Effector memory CD4-positive, alpha-beta T cell (primary cell): ENCODE results near the gene CRYGN.

Experiments used
- DNase-seq, 3 donors: peaks; one replicate each; pipeline ENCODE4 v3.0.0-alpha.2; 2020
- H3K27ac ChIP-seq: 2 replicates; pipeline ENCODE4 v1.7.0; 2013; ENCODE audit warnings: mild to moderate bottlenecking, low read length, moderate library complexity; ENCODE audit not compliant: insufficient read depth, poor library complexity, severe bottlenecking
- H3K27me3 ChIP-seq: replicated peaks from 2 replicates; pipeline ENCODE4 v1.7.0; 2013; ENCODE audit warnings: mild to moderate bottlenecking, low read length; ENCODE audit not compliant: insufficient read depth, control insufficient read depth, poor library complexity, severe bottlenecking
- H3K36me3 ChIP-seq: 2 replicates; pipeline ENCODE4 v1.7.0; 2013; ENCODE audit warnings: mild to moderate bottlenecking, low read length, moderate library complexity; ENCODE audit not compliant: control insufficient read depth, insufficient read depth
- H3K4me1 ChIP-seq: 2 replicates; pipeline ENCODE4 v1.7.0; 2013; ENCODE audit warnings: low read length, mild to moderate bottlenecking; ENCODE audit not compliant: control insufficient read depth, insufficient read depth, poor library complexity, severe bottlenecking
- H3K4me3 ChIP-seq: 2 replicates; pipeline ENCODE4 v1.7.0; 2013; ENCODE audit warnings: low read length, low read depth, mild to moderate bottlenecking; ENCODE audit not compliant: insufficient read depth, poor library complexity, severe bottlenecking
- H3K9me3 ChIP-seq: 2 replicates; pipeline ENCODE4 v1.7.0; 2013; ENCODE audit warnings: mild to moderate bottlenecking, low read length, moderate library complexity; ENCODE audit not compliant: control insufficient read depth

The CRYGN gene

GRCh38 chr7:151440799-151441445, 981 bp upstream of the CRYGN start:
- H3K27me3 ChIP-seq: no peaks in the 10 kb centered on the region
- no peaks in the 10 kb centered on the region for H3K36me3 ChIP-seq
- DNase-seq: no peak
- peak overlapping the region; percentile 41 for H3K27ac ChIP-seq
- H3K4me1 ChIP-seq: peaks cover 27% of the 10 kb centered on the region
- H3K9me3 ChIP-seq: no peaks in the 10 kb centered on the region
- H3K4me3 ChIP-seq: no peak overlapping the region

- Histone ChIP-seq H3K9me3 (no peaks in the 10 kb centered on the region), H3K27ac (no peak overlapping the region), H3K4me3 (no peak overlapping the region), H3K27me3 (no peaks in the 10 kb centered on the region), H3K4me1 (peaks cover 29% of the 10 kb centered on the region), H3K36me3 (no peaks in the 10 kb centered on the region)
- DNase-seq: no peak
Measured at GRCh38 chr7:151438864-151439601, 908 bp downstream of the CRYGN start.

- H3K27ac ChIP-seq: no peak overlapping the region
- H3K36me3 ChIP-seq: no peaks in the 10 kb centered on the region
- H3K4me1 ChIP-seq: peaks cover 39% of the 10 kb centered on the region
- no peaks in the 10 kb centered on the region for H3K27me3 ChIP-seq
- H3K4me3 ChIP-seq: no peak overlapping the region
- DNase-seq: no peak
- no peaks in the 10 kb centered on the region for H3K9me3 ChIP-seq
Measured at GRCh38 chr7:151437866-151438516, 1.9 kb downstream of the CRYGN start.

GRCh38 chr7:151437159-151437553, 2.8 kb downstream of the CRYGN start:
- H3K9me3 ChIP-seq: no peaks in the 10 kb centered on the region
- H3K27me3 ChIP-seq: no peaks in the 10 kb centered on the region
- no peak overlapping the region for H3K4me3 ChIP-seq
- no peak for DNase-seq
- H3K36me3 ChIP-seq: no peaks in the 10 kb centered on the region
- peaks cover 48% of the 10 kb centered on the region for H3K4me1 ChIP-seq
- H3K27ac ChIP-seq: no peak overlapping the region

- H3K27me3 ChIP-seq: no peaks in the 10 kb centered on the region
- H3K9me3 ChIP-seq: no peaks in the 10 kb centered on the region
- no peak overlapping the region for H3K4me3 ChIP-seq
- DNase-seq: no peak
- no peaks in the 10 kb centered on the region for H3K36me3 ChIP-seq
- H3K27ac ChIP-seq: no peak overlapping the region
- H3K4me1 ChIP-seq: peaks cover 53% of the 10 kb centered on the region
Measured at GRCh38 chr7:151436446-151437158, 3.3 kb downstream of the CRYGN start.

- H3K4me3 ChIP-seq: no peak overlapping the region
- no peaks in the 10 kb centered on the region for H3K9me3 ChIP-seq
- H3K27me3 ChIP-seq: no peaks in the 10 kb centered on the region
- no peak for DNase-seq
- H3K27ac ChIP-seq: no peak overlapping the region
- no peaks in the 10 kb centered on the region for H3K36me3 ChIP-seq
- H3K4me1 ChIP-seq: peaks cover 52% of the 10 kb centered on the region
Measured at GRCh38 chr7:151435971-151436370, 4.0 kb downstream of the CRYGN start.

GRCh38 chr7:151435103-151435916, 4.6 kb downstream of the CRYGN start:
- H3K27me3 ChIP-seq: no peaks in the 10 kb centered on the region
- H3K4me1 ChIP-seq: peaks cover 52% of the 10 kb centered on the region

GRCh38 chr7:151434549-151434948, 5.4 kb downstream of the CRYGN start:
- no peak overlapping the region for H3K4me3 ChIP-seq
- H3K9me3 ChIP-seq: no peaks in the 10 kb centered on the region
- no peaks in the 10 kb centered on the region for H3K27me3 ChIP-seq
- no peak for DNase-seq
- peaks cover 52% of the 10 kb centered on the region for H3K4me1 ChIP-seq
- no peaks in the 10 kb centered on the region for H3K36me3 ChIP-seq
- H3K27ac ChIP-seq: no peak overlapping the region

More at GRCh38 chr7:151435103-151435916, 4.6 kb downstream of the CRYGN start:
- DNase-seq: no peak
- Histone ChIP-seq H3K36me3 (no peaks in the 10 kb centered on the region), H3K4me3 (no peak overlapping the region), H3K9me3 (no peaks in the 10 kb centered on the region), H3K27ac (no peak overlapping the region)

- H3K4me3 ChIP-seq: no peak overlapping the region
- H3K27me3 ChIP-seq: no peaks in the 10 kb centered on the region
- H3K4me1 ChIP-seq: peaks cover 52% of the 10 kb centered on the region
- no peak for DNase-seq
- no peaks in the 10 kb centered on the region for H3K9me3 ChIP-seq
- H3K36me3 ChIP-seq: no peaks in the 10 kb centered on the region
- H3K27ac ChIP-seq: peak overlapping the region; percentile 65
Measured at GRCh38 chr7:151433721-151434400, 6.1 kb downstream of the CRYGN start.
